ENCODE data around the gene JPH4. TPM values are rescaled to one million over a fixed set of nuclear protein-coding genes. Genes with fewer than 3 reads are reported as not detected.

JPH4 gene
- 6.4 to 7.4 TPM (median 7.3 TPM) in 3 replicates for total RNA-seq

DNA sequence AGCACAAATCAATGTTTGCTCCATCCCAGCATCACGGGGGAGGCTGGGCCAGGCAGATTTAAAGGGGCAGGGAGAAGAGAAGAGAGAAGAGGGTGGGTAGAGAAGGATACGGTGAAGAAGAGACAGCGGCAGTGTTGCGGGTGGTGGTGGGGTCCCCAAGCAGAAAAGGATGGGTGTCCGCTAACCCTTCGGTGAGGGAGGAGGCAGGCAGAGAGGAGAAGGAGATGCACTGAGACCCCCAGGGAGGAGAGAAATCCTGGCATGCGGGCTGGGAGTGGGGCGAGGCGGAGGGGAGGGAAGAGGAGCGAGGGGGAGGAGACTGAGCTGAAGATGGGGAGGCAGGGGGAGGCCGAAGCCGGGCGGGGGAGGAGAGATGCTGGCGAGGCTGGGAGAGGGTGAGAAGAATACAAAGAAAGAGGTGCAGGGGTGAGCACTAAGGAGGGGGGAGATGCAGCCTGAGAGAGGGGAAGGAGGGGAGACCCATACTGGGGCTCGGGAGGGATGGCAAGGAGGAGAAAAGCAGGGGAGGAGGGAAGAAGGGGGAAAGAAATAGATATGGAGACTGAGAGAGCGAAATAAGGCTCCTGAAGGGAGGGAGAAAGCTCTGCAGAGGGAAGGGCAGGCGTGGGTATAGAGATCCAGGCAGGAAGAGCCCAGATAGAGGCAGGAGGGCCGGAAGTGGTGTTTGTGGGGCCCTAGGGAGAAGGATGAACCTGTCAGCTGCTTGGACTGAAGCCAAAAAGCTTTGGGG lies at the start of gene JPH4:
JPH4 (minus strand) TSS at position 231 of the 751 bp plus-strand sequence. CDS start 1,337 bp downstream, outside the sequence.
- Mint-ChIP-seq H3K27me3 (ENCODE audit: low read depth) (peaks cover 81% of the 10 kb centered on the region), H3K9me3 (no peaks in the 10 kb centered on the region), H3K27ac (no peak within 1 kb of the TSS), H3K4me1 (peaks cover 19% of the 10 kb centered on the region), H3K4me3 (peak within 1 kb of the TSS; percentile 61), H3K36me3 (peaks cover 3% of the 10 kb centered on the region)
- TF ChIP-seq, protein P1, sequence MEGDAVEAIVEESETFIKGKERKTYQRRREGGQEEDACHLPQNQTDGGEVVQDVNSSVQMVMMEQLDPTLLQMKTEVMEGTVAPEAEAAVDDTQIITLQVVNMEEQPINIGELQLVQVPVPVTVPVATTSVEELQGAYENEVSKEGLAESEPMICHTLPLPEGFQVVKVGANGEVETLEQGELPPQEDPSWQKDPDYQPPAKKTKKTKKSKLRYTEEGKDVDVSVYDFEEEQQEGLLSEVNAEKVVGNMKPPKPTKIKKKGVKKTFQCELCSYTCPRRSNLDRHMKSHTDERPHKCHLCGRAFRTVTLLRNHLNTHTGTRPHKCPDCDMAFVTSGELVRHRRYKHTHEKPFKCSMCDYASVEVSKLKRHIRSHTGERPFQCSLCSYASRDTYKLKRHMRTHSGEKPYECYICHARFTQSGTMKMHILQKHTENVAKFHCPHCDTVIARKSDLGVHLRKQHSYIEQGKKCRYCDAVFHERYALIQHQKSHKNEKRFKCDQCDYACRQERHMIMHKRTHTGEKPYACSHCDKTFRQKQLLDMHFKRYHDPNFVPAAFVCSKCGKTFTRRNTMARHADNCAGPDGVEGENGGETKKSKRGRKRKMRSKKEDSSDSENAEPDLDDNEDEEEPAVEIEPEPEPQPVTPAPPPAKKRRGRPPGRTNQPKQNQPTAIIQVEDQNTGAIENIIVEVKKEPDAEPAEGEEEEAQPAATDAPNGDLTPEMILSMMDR (IDR thresholded peaks at IDR 0.05; ENCODE audit: unreplicated experiment), result no peak
- DNase-seq (ENCODE audit: low spot score in 2 of 2, unreplicated experiment in 2 of 2), result no peak

DNA sequence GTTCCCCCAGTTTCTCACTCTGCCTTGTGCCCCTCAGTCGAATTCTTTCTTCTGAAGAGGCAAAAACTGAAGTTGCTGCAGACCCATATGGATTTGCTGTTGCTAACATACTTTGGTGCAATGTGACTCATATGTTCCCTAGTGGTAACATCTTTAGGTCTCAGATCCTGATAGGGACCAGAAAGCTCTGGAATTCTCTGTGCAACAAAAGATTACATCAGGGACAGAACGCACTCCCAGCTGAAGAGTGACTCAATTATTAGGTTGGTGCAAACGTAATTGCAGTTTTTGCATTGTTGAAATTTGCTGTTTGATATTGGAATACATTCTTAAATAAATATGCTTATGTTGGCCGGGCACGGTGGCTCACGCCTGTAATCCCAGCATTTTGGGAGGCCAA lies 49.4 kb upstream of the JPH4 start:
- H3K9me3 Mint-ChIP-seq, result peaks cover 31% of the 10 kb centered on the region
- peaks cover 26% of the 10 kb centered on the region for H3K4me1 Mint-ChIP-seq
- no peak for DNase-seq (ENCODE audit: low spot score in 2 of 2, unreplicated experiment in 2 of 2)
- TF ChIP-seq, protein P1 (IDR thresholded peaks at IDR 0.05; ENCODE audit: unreplicated experiment), result no peak
- peaks cover 5% of the 10 kb centered on the region for H3K36me3 Mint-ChIP-seq
- no peak overlapping the region for H3K27ac Mint-ChIP-seq
- no peaks in the 10 kb centered on the region for H3K27me3 Mint-ChIP-seq (ENCODE audit: low read depth)
- H3K4me3 Mint-ChIP-seq, result no peak overlapping the region

DNA sequence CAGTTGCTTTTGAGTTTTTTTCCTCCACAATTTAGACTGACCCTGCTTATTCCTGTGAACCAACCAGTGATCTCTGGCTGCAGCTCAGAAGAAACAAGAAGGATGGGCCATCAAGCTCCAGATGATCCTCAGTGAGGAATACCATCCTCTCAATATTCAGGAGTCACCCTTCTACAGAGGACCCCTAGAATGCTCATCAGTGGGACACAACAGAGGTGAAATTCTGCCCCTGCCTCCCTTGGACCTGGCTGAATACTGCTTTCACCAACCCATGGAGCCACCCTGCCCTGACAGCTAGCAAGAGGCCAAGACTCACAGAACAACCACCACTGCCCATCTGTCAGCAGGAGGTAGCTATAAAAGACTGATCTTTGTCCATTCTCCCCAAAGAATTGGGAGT lies 48.4 kb upstream of the JPH4 start:
- H3K27me3 Mint-ChIP-seq (ENCODE audit: low read depth), result no peaks in the 10 kb centered on the region
- H3K4me1 Mint-ChIP-seq, result peaks cover 20% of the 10 kb centered on the region
- H3K9me3 Mint-ChIP-seq, result peaks cover 41% of the 10 kb centered on the region
- no peak overlapping the region for H3K27ac Mint-ChIP-seq
- H3K36me3 Mint-ChIP-seq, result peaks cover 5% of the 10 kb centered on the region
- TF ChIP-seq, protein P1 (IDR thresholded peaks at IDR 0.05; ENCODE audit: unreplicated experiment), result no peak
- DNase-seq (ENCODE audit: low spot score in 2 of 2, unreplicated experiment in 2 of 2), result no peak
- no peak overlapping the region for H3K4me3 Mint-ChIP-seq

DNA sequence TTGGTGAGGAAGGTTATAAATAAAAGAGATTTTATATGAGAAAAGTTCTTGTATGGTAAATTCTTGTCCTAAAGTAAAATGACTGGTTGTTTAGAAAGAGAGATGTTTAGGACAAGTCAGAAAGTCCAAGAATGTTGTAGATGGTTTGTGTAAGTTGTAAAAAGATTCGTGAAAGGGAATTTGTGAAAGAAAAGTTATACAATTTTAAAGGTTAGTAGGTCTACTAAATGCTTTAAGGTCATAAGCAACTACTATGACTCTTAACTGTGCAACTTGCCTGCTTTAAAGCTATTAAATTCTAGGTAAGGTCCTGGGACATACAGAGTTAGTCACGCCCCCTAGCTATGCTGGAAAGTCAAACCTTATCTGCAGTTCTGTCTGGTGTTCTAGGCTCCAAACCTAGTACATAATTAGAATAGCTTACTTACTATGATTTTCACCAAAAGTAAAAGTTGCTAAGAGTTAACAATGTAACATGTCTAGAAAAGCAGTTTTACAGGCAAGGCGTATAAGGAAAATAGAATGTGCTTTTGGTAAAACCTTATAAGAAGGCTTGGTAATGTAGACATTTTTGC lies 46.3 kb upstream of the JPH4 start:
- Mint-ChIP-seq H3K4me1 (peaks cover 3% of the 10 kb centered on the region), H3K27ac (no peak overlapping the region), H3K4me3 (no peak overlapping the region), H3K27me3 (ENCODE audit: low read depth) (peaks cover 1% of the 10 kb centered on the region), H3K36me3 (peaks cover 5% of the 10 kb centered on the region), H3K9me3 (peaks cover 57% of the 10 kb centered on the region)
- TF ChIP-seq, protein P1 (IDR thresholded peaks at IDR 0.05; ENCODE audit: unreplicated experiment), result no peak
- no peak for DNase-seq (ENCODE audit: low spot score in 2 of 2, unreplicated experiment in 2 of 2)

DNA sequence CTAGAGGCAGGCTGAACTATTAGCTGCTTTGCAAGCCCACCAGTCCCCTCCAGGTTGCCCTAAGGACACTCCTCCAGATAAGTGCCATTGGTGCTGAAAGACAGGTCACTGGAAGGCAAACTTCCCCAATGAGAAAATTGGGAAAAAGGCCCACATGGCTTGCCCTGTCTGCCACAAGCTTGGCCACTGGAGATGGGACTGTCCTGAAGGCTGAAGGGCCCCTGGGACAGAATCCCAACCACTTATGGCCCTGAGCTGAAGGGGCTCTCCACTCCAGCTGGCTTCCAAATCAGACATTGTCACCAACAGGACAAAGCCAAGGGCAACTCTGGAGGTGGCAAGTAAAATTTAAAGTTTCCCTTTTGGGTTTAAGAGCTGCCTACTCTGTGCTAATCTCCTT lies 45.4 kb upstream of the JPH4 start:
- Mint-ChIP-seq H3K27ac (no peak overlapping the region), H3K4me1 (no peaks in the 10 kb centered on the region), H3K36me3 (peaks cover 5% of the 10 kb centered on the region), H3K9me3 (peaks cover 62% of the 10 kb centered on the region), H3K4me3 (no peak overlapping the region), H3K27me3 (ENCODE audit: low read depth) (peaks cover 1% of the 10 kb centered on the region)
- TF ChIP-seq, protein P1 (IDR thresholded peaks at IDR 0.05; ENCODE audit: unreplicated experiment), result no peak
- DNase-seq (ENCODE audit: low spot score in 2 of 2, unreplicated experiment in 2 of 2), result no peak
